GM20431 (cell line): ENCODE data around the gene KCNK3.
"Not testable (repeated sequence)": the region's sequence is repeated elsewhere in the genome, so short reads cannot be mapped to it uniquely, and the experiment has no call there.

Experiments
- in situ Hi-C: fragments of 300-500 bp; cut with MseI, MboI; formaldehyde crosslinking; loops from one replicate; pipeline ENCODE4 v1.15.0; 2020; ENCODE audit warnings: low sequenced_read_pairs; ENCODE audit not compliant: unreplicated experiment

The KCNK3 gene

DNA sequence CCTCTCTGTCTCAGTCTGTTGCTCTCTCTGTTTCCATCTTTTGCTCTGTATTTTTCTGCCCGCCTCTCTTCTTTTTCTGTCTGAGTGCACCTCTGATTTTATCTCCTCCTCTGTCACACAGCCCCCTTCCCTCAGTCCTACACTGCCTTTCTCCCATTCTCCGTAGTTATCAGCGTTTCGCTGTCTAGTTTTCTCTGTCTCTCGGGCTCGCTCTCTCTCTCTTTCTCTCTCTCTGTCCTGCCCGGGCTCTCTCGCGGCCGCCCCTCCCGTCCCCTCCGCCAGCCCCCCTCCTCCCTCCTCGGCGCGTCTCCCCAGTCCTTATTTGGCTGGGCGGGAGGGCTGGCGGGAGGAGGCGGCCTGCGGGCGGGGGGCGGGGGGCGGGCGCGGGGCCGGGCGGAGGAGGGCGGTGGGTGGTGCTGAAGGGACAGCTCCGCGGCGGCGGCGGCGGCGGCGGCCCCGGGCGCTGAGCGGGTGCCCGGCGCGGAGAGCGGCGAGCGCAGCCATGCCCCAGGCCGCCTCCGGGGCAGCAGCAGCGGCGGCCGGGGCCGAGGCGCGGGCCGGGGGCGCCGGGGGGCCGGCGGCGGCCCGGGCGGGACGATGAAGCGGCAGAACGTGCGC, at the start of gene KCNK3:
Gene KCNK3 (plus strand): TSS at position 444 of the 618 bp plus-strand sequence. CDS start 154 bp downstream, at position 598.
- in situ Hi-C loops: no loop called here

DNA sequence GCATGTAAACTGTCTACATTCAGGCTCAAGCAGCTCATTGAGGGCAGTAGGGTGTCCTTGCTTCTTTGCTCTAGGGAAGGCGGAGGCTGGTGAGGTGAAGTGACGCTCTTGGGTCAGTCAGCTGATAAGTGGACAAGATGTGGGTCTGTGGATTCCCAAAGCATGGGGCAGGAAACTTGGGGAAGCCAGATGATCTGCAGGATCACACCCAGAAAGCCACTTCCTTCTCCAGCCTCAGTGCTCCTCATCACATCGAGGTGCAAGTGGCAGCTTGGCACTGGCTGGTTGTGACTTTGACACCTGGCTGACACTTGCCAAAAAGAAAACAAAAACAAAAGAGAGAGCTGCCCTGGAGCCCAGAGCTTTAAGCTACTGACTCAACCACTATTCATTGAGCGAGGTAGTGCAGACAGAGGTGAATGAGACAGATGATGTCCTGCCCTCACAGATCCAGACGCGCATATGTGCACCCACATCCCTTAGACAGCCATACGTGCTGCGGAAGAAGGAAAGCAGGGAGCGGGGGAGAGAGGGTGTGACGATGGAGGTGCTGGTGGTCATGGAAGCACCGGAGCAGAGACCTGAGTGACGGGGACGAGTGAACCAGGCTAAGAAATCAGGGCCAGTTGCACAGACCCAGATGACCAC, 48.2 kb upstream of the KCNK3 start:
- in situ Hi-C loops: no loop called here

DNA sequence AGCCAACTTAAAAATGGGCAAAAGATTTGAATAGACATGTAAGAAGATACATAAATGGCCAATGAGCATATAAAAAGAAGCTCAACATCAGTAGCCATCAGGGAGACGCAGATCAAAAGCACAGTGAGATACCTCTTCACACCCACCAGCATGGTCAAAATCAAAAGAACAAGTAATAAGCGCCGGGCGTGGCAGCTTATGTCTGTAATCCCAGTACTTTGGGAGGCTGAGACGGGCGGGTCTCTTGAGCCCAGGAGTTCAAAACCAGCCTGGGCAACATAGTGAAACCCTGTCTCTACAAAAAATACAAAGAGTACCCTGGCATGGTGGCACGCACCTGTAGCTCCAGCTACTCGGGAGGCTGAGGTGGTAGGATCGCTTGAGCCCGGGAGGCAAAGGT, 46.8 kb upstream of the KCNK3 start:
- in situ Hi-C loops: no loop called here

DNA sequence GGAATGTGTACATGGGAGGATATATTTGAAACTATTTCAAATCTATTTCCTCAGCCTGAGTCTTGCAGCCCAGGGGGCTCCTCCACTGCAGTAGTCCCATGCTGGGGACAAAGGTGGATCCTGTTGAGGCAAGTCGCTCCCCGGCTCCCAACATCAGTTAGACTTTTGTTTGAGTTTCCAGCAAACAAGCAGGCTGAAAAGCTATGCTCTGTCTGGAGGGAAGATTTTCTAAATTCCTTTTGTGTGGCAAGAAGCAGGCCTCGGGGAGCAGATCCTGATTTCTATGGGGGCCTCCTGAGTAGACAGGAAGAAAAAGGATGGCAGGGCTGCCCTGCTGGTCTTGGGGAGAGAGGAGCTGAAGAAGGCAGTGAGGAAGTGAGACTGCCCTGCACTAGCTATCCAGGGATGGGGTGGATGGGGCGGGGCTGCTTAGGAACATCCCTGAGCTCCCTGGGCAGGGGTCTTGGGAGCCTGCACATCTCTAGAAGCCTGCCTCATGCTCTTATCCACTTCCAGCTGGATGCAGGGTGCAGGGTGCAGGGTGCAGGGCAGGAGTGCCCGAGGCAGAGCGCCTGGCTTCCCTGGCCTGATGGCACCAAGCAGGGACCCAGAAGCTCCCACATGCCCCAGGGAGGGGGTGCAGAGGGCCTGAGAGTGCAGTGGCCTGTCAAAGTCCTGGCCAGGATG, 45.4 kb upstream of the KCNK3 start:
- in situ Hi-C loops: no loop called here

DNA sequence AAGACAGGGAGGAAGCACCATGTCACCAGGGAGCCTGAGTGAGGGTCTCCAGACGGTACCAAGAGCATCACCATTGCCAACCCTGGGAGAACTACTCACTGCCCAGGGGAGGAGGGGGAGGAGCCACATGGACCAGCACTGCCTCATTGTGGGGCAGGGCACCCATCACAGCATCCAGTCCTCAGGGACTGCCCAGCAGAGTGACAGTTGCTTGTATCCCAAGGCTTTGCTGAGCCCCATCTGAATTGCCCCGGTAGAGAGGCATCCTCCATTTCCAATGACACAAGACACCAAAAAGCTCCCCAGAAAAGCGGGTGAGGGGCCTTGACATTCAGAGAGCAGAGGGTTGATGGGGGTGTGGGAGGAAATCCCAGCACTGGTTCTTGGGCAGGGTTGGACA, 44.5 kb upstream of the KCNK3 start:
- in situ Hi-C loops: no loop called here

DNA sequence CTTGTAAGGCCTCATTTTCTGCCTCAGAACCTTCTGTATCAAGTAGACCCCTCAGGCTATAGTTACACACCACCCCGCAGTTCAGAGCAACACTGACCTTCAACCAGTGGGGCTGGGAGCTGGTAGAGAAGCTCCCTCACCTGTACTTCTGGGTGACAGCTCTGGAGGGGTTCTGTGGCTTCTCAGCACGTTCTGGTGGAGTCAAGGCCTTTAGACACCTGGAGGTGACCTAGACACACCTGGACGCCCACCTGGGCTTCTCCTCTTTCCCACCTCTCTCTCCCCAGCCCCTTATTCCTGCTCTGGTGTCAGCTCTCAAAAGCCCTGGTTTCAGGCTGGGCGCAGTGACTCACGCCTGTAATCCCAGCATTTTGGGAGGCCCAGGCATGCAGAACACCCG, 44.0 kb upstream of the KCNK3 start:
- in situ Hi-C loops: no loop called here

DNA sequence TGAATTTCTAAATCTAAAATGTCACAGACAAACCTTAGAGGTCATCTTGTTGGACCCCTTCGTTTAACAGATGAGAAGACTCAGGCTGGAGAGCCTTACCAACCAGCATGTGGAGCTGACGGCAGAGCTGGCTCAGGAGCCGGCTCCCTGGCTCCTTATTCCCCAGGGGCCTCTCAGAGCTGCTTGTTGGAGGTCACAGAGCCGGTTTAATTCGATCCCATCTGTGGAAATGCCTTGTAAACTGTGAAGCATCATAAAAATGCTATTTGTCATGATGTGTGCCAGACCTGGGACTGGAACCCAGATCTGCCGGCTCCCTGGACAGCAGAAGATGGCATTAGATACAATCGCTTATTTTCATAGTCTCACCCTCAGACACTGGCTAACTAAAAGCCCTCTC, 43.2 kb upstream of the KCNK3 start:
- in situ Hi-C loops: no loop called here

DNA sequence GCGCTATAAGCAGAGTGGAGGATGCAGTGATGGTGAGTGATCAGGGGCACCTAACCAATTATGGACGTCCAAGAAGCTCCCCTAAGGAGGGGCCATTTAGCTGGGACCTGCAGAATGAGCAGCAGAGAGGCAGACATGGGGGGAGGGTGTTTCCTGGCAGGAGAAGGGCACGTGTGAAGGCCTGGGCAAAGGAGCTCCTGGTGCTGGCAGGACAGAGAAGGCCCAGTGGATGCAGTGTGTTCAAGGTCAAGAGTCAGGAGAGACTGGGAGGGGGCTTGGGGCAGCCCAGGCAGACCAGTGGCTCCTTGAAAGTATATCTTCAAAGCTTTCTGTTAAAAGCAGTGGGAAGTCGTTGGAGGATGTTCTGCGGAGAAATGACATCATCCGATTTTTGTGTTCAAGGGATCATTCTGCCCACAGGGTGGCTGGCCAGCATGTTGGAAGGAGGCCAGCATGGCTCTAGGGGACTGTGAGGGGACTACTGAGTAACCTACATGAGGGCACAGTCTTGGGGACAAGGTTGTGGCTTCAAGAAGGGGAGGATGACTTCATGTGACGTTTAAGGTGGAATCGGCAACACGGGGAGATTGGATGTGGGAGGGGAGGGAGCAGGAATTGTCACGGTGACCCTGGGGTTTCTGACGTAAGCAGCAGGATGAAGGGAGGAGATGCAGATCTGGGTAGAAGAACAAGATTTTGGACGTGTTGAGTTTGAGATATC, 42.4 kb upstream of the KCNK3 start:
- in situ Hi-C loops: no loop called here

DNA sequence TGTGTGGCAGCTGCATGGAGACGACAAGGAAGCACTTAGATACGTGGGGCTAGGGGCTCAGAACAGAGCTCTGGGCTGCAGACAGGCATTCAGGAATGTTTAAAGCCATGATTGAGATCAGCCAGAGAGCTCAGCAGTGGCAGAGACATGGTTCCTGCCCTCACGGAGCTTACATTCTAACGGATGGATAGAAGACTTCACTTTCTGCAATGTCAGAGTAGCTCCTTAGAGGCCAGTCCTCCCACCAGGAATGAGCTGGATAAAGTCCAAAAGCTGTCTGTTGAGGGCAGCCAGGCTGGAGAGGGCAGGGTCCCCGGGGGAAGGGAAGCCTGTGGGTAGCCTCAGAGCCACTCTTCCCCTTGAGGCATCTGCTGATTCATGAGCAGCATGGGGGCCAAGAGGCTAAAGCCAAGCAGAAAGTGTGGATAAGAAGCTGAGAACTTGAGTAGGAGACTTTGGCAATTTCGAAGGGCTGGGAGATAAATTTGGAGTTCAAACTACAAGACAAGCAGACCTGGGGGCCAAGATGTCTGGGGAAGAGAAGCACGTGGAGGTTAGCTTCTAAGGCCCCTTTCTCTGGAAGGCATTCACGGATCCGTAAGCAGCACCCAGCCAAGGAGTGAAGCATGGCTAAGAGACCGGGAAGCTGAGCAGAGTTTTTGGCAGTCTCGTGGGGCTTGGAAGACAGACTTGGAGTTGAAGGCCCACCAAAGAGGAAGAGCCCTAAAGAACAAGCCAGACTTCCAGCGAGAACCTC, 41.6 kb upstream of the KCNK3 start:
- in situ Hi-C loops: no loop called here

DNA sequence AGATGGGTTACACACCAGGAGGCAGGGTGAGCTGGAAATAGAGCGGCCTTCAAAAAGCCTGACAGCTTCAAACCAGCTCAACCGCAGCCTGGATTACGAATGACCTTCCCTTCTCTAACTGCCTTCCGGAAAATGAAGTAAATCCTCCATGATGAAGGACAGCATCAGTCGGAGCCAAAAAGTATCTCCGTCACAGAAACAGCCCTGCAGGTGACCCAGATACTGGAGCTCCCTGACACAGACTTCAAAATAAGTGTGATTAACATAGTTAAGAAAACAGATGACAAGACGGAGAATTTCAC, 41.1 kb upstream of the KCNK3 start:
- in situ Hi-C loops: no loop called here

DNA sequence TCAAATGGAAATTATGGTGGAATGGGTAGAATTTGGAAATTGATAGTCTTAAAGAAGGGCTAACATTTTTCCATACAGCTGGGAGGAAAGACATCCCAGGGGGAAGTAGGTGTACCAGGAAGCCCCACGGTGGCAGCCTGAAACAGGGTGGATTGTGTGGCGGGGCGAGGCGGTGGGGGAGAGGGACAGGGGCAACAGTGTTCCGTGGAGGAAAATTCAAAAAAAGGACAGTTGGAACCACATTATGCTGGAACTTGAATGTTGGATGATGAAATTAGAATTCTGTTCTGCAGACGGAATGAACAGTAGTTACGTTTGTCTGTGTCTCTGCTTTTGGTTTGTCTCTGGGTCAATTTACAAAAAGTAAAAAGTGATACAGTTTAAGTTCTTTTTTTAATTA, 40.7 kb upstream of the KCNK3 start:
- in situ Hi-C loops: no loop called here

DNA sequence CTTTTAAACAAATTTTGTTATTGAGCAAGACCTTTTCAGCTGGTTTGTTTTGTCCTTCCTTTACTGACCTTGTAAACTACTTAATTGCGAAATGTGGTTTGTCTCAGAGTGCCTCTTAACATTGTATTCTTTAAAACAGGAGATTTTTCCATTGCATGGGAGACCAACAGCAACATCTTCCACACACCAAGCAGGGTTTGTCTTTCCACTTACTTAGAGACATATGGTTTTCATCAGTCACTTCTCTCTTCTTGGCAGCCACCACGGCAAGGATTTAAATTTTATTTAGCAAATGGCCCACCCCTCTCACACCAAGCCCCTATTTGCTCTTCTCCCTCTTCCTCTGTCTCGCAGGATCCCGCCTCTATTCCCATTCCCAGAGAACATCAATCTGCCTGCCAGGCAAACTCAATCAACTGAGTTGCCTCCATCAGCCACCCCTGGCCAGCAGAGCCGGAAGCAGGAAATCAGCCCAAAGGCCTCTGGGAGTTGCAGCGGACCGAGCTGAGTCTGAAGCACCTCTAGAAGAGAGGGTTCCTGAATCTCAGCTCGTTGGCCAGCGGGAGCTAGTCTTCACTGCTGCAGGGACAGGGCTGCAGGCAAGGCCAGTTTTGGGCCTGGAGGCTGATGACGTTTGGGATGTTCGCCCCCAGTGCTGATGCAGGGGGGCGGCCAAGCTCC, 40.0 kb upstream of the KCNK3 start:
- in situ Hi-C loops: no loop called here

DNA sequence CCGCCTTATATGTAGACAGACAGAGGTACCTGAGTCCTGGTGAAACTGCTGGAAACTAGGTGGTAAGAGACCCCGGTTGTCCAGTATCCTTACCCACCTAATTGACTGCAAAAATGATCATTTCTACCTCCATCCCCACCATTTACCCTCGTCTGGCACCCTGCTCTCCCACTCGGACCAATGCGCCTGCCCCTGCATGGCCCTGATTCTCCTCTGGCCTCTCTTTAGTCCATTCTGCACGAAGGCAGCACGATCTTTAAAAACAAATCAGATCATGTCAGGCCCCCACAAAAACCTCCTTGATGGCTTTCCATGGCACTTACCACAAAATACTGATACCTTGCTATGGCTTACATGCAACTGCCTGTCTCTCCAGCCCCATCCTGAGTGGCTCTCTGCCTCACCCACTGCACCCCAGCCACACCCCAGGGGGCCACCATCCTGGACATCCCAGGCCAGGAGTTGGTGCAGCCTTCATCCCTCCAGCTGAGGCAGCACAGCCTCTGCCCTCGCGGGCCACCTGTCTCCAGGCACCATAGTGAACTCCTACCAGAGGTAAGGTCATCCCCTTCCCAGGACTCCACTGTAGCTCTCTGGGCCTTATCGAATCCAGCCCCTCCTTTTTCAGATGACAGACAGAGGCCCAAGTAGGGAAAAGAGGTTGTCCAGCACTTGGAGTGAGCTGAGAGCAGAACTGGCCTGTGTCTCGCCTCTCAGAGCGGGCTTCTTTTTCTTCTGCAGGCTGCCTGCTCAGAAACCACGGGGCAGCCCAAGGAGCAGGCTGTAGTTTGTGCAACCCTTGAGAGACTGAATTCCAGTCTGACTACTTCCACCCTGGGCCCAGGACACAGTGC, 39.1 kb upstream of the KCNK3 start:
- in situ Hi-C loops: no loop called here

DNA sequence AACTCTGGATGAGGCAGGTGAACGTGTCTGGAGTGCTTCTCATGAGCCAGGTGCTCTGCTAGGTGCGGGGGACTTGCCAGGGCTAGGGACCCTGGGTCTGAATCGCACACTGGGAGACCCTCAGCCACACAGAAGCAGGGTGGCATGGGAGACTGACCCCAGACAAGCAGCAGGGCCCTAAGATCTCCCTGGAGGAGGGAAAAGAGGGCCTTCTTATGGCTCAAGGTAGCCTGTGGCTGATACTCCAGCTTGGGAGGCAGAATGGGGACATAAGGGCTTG, 38.5 kb upstream of the KCNK3 start:
- in situ Hi-C loops: no loop called here

DNA sequence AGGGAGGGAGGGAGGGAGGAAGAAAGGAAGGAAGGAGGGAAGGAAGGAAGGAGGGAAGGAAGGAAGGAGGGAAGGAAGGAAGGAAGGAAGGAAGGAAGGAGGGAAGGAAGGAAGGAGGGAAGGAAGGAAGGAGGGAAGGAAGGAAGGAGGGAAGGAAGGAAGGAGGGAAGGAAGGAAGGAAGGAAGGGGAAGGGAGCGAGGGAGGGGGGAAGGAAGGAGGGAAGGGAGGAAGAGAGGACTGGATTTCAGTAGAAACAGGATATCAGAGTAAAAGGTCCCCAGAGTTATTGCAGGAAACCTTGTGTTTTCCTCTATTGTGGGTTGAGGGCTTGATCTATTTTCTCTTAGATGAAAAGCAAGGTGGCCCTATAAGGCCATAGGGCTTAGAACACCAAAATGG, 37.4 kb upstream of the KCNK3 start:
- in situ Hi-C loops: not testable (repeated sequence)

DNA sequence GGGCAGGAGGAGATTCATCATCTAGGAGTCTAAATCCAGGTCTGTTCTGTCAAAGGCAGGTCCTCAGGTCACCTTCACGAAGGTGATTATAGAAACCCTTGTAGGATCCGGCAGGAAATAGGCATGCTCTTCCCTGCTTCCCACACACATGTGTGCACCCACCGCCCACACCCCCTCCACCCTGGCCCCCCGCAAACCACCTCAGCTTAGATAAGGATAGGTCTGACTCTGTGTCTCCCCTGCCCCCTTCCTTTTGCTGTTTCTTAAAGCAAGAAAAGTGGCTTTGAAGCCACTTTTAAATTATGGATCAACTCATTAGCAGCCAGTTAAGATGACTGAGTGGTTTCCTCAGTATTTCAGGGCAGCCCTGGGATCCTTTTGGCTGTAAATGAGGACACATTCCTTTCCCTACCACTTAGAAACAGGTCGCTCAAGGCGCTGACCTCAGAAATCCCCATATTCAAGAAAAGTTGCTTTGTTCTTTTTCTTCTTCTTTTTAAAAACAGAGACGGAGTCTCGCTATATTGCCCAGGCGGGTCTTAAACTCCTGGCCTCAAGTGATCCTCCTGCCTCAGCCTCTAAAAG, 36.8 kb upstream of the KCNK3 start:
- in situ Hi-C loops: no loop called here

DNA sequence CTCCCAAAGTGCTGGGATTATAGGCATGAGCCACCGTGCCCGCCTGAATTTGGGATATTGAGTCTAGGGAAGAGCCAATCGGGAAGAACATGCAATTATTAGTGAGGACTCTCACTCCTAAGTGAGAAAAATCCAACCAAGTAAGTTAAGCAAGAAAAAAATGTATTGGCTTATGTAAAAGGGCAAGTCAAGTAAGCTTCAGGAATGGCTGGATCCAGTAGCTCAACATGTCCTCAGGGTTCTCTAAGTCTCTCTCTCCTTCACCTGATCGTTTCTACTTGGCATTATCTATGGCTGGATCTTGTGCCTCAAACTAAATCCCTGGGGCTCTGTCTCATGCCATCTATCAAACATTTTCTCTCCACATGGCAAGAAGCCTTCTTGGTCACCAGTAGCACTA, 35.3 kb upstream of the KCNK3 start:
- in situ Hi-C loops: no loop called here

DNA sequence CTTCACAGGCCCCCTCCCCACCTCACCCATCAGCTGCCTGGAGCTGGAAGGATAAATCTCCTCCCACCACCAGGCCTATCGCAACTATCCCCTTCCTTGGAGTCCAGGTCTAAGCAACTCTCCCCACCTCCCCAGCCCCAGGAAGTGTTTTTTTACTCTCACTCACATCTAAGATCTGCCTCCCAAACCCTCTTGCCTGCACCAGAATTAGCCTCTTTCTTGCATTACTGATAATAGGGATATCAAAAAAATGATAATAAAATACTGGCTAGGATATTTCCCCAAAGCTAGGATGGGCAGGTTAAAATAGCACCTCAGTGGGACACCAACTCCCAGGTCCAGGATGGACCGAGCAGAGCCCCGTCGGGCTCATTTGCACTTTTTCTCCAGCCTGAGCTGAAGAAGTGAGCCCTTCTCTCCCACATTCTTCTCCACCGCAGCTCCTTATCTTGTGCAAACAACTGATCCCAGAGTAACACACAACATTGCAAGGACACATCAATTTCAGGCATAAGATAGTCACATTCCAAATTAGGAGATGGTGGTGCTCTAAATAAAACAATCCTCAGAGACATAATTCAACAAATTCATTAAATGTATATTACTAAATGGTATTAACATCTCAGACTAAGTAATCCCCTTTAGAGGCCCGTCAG, 33.7 kb upstream of the KCNK3 start:
- in situ Hi-C loops: no loop called here
